GM21367 (cell line): ENCODE measurements around the gene GTPBP4.

Experiments used
- ATAC-seq: cut with Tn5 transposase; IDR thresholded peaks from one replicate; pipeline ENCODE4 v1.9.1; 2021; ENCODE audit not compliant: unreplicated experiment

The GTPBP4 gene

DNA sequence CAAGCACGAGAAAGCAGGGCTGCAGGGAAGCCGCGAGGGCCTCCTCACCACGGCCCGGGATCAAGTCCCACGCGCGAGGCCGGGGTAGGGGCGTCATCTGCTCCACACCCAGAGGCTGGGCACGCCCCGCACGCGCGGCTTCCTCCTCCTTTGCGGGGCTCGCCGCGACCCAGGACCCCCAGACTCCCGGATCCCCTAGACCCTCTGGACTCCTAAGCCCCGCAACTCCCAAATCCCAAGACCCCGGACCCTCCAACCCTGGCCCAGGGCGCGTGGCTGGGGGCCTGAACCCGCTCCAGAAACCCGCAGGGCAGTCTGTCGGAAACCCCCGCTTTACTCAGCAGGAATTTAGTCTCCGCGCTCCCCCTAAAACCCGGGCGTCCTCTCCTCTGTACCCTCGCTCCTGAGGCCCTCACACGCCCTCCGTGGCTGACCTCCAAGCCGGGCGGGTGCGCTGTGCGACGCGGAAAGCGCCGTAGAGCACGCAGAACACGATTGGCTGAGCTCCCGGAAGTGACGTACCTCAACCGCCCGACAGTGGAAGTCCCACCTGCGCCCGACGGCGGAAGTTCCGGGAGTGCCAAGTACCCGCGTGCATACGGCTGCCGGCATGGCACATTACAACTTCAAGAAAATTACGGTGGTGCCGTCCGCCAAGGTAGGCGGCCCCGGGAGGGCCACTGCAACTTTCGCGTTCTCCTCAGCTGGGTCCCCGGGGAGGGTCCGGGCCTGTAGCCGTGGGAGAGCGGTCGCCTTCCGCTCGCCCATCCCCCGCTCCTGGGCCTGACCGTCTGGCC lies at the start of gene GTPBP4:
Gene GTPBP4 (plus strand): TSS at position 565 of the 797 bp plus-strand sequence. CDS start 46 bp downstream, at position 611.
- ATAC-seq = peak; percentile 91

DNA sequence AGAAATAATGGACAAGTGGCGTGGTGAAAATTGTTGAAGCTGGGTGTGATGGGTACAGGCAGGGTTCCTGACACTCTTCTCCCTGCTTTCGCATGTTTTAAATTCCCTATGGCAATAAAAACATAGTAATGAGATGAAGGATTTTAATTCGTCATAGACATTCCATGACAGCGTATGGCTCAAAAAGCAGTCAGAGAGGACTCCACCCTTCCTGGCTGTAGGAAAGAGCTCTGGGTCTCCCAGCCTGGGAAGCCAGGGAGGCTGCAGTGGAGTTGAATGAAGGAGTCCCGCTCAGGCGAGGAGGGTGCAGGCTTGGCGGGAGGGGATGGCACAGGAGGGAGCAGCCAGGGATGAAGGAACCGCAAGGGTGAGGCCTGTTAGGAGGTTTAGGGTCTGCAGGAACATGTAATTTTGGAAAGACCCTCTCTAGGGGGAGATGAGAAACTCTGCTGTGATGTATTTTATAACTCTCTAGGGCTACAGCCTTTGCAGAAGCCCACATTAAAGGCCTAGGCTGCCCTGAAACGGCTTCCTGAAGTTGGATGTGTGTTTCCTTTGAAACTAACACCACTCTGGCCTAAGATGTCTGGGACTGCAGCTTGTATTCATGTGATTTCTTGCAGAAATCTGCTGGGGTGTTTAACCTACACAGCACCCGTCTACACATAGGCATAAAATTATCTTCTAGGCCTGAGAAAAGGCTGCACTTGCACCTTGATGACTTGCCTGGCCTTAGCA lies 49.1 kb upstream of the GTPBP4 start:
- ATAC-seq = no peak

DNA sequence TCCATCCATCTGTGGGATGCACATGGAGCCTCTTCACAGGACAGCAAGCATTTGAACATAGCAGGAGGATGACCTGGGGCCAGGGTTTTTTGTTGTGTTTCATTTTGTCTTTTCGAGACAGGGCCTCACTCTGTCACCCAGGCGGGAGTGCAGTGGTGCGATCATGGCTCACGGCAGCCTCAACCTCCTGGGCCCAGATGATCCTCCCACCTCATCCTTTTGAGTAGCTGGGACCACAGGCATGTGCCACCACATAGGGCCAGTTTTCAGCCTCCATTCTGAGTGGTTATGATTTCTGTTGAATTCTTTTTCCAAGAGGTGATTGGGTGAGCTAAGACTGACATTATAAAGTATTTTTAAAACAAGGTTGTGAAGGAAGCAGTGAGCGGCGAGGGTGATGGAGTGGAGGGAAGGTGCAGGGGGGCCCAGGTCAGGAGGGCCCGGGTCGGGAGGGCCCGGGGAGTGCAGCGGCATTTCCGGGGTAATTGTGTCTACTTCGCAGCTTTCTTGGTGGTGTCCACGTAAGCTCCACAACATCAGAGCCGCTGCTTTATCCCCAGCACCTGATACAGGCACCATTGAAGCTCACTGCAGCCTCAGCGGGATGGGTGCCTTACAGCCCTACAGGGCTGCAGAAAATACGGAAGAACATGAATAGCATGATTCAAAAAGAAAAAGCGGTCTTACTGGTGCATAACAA lies 44.8 kb upstream of the GTPBP4 start:
- peak; percentile 55 for ATAC-seq

DNA sequence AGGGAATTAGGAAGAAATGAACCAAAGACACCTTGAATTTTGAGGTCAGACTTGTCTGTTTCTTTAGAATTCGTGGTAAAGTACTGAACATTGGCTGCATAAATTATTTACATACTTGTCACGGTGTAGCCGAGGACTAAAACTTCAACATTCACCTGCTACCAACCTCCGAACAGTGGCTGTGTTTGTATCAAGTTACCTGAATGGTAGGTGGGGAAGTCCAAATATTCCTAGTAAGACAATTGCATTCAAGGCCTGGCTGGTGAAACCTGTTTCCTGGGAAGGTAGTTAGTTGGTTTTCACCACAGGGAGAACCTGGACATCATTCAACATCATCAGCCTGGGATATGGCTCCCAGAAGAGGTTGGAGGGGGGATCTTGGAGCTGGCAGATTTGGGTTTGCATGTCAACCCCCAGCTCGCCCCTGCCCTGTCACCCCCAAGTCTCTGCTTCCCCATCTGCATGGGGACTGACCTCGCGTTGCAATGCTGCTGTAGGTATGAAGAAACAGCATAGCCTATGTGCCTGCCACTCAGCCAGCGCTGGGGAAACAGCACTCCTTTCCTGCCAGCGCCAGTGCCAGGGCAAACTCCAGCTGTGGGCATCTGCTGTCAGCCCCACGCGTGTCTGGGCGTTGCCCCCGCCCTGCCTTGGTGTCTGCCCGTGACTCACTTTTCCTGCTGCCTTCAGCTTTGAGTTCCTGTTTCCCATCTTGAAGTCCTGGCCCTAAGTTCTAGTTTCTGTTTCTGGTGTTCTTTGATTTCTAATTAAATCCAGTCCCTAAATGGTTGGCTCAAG lies 44.0 kb upstream of the GTPBP4 start:
- peak; percentile 33 for ATAC-seq

GRCh38 chr10:945778-946177 lies 42.5 kb upstream of the GTPBP4 start:
- no peak for ATAC-seq

DNA sequence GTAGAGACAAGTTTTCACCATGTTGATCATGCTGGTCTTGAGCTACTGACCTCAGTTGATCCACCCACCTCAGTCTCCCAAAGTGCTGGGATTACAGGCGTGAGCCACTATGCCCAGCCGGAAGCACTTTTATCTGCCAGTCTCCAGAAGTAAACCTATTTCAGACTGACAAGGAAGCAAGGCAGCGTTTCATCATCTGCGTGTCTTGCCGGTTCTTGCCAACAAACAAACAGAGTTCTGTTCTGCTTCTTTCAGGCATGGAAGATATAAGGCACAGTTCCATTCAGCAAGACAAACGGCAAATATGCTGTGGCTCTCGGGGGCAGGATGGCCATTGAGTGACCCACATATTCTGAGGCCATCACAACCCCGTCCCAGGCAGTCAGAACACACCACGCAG lies 41.2 kb upstream of the GTPBP4 start:
- ATAC-seq = no peak

DNA sequence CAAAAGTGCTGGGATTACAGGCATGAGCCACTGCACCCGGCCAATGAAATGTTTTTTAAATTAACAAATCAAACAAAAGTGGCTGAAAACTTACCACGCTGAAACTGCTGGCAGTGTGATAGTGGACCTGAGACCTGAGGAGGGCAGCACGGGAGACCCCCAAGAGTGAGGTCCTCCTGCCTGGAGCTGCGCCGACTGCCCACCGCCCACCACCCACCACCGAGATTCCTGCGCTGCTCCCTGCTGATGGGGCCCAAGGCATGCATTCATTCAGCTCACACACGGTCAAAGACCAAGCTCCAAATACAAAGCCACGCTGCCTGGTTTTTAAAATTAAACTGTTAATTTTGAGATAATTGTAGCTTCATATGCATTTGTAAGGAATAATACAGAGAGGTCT lies 40.4 kb upstream of the GTPBP4 start:
- ATAC-seq = no peak

DNA sequence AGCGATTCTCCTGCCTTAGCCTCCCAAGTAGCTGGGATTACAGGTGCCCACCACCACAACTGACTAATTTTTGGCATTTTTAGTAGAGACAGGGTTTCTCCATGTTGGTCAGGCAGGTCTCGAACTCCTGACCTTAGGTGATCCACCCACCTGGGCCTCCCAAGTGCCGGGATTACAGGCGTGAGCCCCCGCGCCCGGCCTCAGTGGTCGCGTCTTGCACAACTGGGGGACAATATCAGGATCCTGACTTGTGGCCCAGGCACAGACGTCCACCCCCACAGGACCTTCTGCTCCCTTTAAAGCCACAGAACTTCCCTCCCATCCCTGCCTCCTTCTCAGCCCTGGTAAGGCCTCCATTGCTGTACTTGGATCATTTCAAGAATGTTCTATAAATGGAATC lies 39.9 kb upstream of the GTPBP4 start:
- ATAC-seq = no peak

- ATAC-seq = no peak
Observed at GRCh38 chr10:949446-949845, 38.8 kb upstream of the GTPBP4 start.

DNA sequence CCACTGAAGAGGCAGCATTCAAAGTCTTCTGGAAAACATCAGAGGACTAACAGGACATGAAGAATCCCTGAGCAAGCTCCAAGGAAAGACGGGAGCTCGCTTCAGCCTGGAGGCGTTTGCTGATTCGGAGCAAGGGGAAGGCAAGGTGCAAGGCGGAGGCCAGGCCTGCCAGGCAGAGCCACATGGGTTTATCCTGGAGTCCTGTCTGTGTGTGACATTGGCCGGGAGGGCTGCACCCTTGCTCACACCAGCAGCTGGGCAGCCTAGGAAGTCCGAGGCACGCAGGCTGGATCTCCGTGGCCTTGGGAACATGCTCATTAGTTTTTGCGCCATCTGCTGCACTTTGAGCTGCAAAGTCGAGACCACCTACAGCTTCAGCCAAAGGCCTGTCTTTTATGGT lies 34.4 kb upstream of the GTPBP4 start:
- no peak for ATAC-seq

- ATAC-seq = no peak
Observed at GRCh38 chr10:954396-954795, 33.8 kb upstream of the GTPBP4 start.

- no peak for ATAC-seq
Observed at GRCh38 chr10:955127-955819, 33.0 kb upstream of the GTPBP4 start.

GRCh38 chr10:955820-956217 lies 32.4 kb upstream of the GTPBP4 start:
- no peak for ATAC-seq

DNA sequence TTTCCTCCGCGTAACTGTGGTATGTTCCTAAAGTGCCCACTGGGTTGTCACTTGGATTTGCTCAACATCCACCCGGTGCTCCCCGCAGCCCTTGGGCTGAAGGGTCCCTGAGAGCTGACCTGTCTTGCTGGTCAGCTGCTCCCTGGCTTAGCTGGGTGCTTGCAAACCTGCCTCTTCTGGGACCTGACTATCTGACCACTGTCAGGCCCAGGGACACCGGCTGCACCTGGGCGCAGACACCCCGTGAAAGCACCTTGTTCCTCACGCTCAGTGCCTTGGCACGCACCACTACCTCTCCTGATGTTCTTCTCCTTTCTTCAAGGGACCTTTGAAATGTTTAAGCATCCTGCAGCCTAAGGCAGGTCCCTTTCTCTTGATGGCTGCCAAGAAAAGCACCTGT lies 30.1 kb upstream of the GTPBP4 start:
- ATAC-seq = no peak

GRCh38 chr10:958856-959255 lies 29.4 kb upstream of the GTPBP4 start:
- no peak for ATAC-seq

DNA sequence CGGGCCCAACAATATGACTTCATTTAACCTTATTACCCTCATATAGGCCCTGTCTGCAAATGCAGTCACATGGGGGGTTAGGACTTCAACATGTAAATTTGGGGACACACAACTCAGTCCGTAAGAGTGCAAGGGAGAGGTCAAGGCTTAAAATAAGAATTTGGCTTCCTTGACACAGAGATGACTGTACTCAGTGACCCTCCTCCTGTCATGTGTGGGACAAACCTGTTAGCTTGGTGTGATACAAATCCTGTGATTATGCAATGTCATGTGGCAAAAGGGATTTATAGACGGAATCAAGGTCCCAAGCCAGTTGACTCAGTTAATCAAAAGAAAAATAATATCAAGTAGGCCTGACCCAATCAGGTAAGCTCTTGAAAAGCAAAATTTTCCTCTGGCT lies 25.9 kb upstream of the GTPBP4 start:
- no peak for ATAC-seq

- no peak for ATAC-seq
Observed at GRCh38 chr10:963186-963585, 25.0 kb upstream of the GTPBP4 start.

GRCh38 chr10:963655-964054 lies 24.6 kb upstream of the GTPBP4 start:
- ATAC-seq = no peak

DNA sequence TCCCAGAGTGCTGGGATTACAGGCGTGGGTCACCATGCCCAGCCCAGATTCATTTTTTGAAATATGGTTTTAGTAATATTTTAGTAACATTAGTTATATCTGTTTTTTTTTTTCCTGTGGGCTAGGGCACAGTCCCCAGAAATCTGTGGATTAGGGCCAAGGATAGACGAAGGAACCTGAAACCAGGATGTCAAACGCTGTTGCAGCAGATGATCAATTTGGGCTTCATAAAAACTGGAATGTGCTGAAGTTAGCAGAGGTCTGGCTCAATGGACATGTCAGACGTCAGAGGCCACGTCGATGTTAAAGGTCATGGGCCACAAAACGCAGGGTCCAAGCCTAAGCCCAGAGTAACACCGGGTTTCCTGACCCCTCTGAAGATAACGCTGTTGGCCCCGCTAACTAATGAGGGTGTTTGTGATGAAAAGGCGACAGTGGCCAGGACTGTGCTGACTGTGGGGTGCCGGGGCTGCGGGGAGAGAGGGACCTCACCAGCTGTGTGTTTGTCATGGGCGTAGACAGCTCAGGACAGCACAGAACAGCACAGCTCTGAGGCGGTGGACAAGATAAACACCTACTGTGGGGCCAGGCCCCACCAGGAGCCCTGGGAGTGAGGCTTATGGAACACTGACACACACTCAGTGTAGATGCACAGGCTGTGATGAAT lies 23.8 kb upstream of the GTPBP4 start:
- no peak for ATAC-seq

- ATAC-seq = no peak
Observed at GRCh38 chr10:964988-965417, 23.2 kb upstream of the GTPBP4 start.
